Measurements from ENCODE around the gene AASDH. TPM values are rescaled to one million over a fixed set of nuclear protein-coding genes. Genes with fewer than 3 reads are reported as not detected.
A peak's percentile ranks its signal among the peaks of the same experiment; 100 is the strongest.

AASDH gene
- total and polyA plus RNA-seq, 2 of the 13 experiments (the other 11 are each of a cell fraction or from before 2014, with no cell fraction given) = 12.6 to 14.1 TPM

GRCh38 chr4:56387023-56388001, at the start of gene AASDH (continued):
- TF ChIP-seq HNRNPLL (IDR thresholded peaks at IDR 0.05; ENCODE audit: low read depth, low read length, poor library complexity, severe bottlenecking) = peak; percentile 62
- no peak for TF ChIP-seq SOX13 (IDR thresholded peaks at IDR 0.05)
- peak in 1 of 2 experiments; percentile 35; a peak in 2 of 4 replicates for TF ChIP-seq SOX13 (CRISPR knock-in tag; conservative IDR thresholded peaks at IDR 0.05 in 1 of 2, IDR thresholded peaks at IDR 0.05 in 1 of 2)
- TF ChIP-seq STAG1 (CRISPR knock-in tag; IDR thresholded peaks at IDR 0.05) = peak; percentile 4; the same call in 1 of the 2 replicates
- no peak for TF ChIP-seq ZNF180 (CRISPR knock-in tag; IDR thresholded peaks at IDR 0.05; ENCODE audit: borderline replicate concordance, low read depth)
- peak; percentile 91 for TF ChIP-seq ZNF343 (CRISPR knock-in tag; IDR thresholded peaks at IDR 0.05)
- TF ChIP-seq ZNF264 (CRISPR knock-in tag; IDR thresholded peaks at IDR 0.05) = no peak
- no peak for TF ChIP-seq HMGA1 (CRISPR knock-in tag; conservative IDR thresholded peaks at IDR 0.05)
- peak; percentile 1; the same call in 1 of the 2 replicates for TF ChIP-seq ZNF816 (CRISPR knock-in tag; IDR thresholded peaks at IDR 0.05; ENCODE audit: borderline replicate concordance)
- TF ChIP-seq ZSCAN22 (CRISPR knock-in tag; IDR thresholded peaks at IDR 0.05) = no peak
- no peak for TF ChIP-seq MAFG (CRISPR knock-in tag; IDR thresholded peaks at IDR 0.05)
- TF ChIP-seq ZNF432 (CRISPR knock-in tag; IDR thresholded peaks at IDR 0.05; ENCODE audit: borderline replicate concordance) = no peak
- 0 out of 2 replicates have a peak, but pooled peaks have one; percentile 72 for TF ChIP-seq ZNF558 (CRISPR knock-in tag; IDR thresholded peaks at IDR 0.05; ENCODE audit: borderline replicate concordance)
- 0 out of 2 replicates have a peak, but pooled peaks have one; percentile 73 for TF ChIP-seq ZBTB3 (CRISPR knock-in tag; IDR thresholded peaks at IDR 0.05; ENCODE audit: borderline replicate concordance, low read depth)
- TF ChIP-seq ZNF704 (CRISPR knock-in tag; IDR thresholded peaks at IDR 0.05; ENCODE audit: borderline replicate concordance) = 0 out of 2 replicates have a peak, but pooled peaks have one; percentile 55
- TF ChIP-seq ARID3A (IDR thresholded peaks at IDR 0.05; ENCODE audit: low read depth, low read length) = peak; percentile 42; the same call in 1 of the 2 replicates
- peak; percentile 89 for TF ChIP-seq ZNF138 (CRISPR knock-in tag; IDR thresholded peaks at IDR 0.05; ENCODE audit: low read depth)
- TF ChIP-seq GFI1 (CRISPR knock-in tag; IDR thresholded peaks at IDR 0.05; ENCODE audit: borderline replicate concordance) = peak; percentile 84
- TF ChIP-seq ZBTB44 (CRISPR knock-in tag; IDR thresholded peaks at IDR 0.05) = 0 out of 2 replicates have a peak, but pooled peaks have one; percentile 71
- TF ChIP-seq ATF1 (CRISPR knock-in tag; IDR thresholded peaks at IDR 0.05) = peak; percentile 100
- no peak for TF ChIP-seq ELF4 (CRISPR knock-in tag; IDR thresholded peaks at IDR 0.05; ENCODE audit: borderline replicate concordance)
- peak; percentile 71; the same call in 1 of the 2 replicates for TF ChIP-seq PITX1 (CRISPR knock-in tag; IDR thresholded peaks at IDR 0.05)
- TF ChIP-seq KLF6 (CRISPR knock-in tag; IDR thresholded peaks at IDR 0.05) = peak; percentile 65; the same call in 1 of the 2 replicates
- no peak for TF ChIP-seq PAF1 (CRISPR knock-in tag; IDR thresholded peaks at IDR 0.05)
- peak; percentile 78; the same call in 1 of the 2 replicates for TF ChIP-seq ZNF230 (CRISPR knock-in tag; IDR thresholded peaks at IDR 0.05)

Measured in HepG2 (cell line).